ENCODE data around the gene ARHGDIB.

The ARHGDIB gene

DNA sequence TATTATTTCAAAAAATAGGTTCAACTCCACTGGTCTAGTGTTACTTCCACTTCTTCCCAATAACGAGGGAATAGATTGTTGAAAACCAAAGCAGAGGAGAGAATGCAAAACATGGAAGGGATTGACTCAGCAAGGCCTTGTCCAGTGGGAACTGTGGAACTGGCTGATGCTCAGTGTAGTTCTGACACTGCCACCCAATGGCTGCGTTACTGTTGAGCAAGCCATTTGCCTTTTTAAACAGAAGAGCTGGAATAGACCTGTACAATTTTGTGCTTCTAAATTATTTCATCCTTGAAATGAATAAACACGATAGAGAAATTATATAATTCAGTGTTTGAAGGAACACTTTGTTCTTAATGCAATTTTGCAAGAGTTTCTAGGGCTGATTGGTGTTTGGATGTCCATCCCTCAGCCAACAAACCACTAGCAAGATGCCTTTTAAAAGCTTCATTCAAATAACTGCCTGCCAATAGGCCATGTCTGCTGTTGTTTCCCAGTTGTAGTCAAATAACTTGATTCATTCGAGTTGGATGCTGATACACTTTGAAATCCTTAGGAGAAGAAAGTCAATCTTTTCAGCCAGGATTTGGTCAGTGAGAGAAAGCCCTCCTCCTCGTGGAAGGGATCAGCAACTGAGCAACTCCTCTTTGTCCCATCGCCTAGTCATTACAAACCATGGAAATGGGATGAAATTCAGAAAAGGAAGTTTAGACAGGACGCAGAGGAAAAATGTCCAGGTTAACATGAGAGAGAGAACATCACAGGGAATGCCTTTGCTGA is 68.5 kb downstream of the ARHGDIB start:
- no peak for TF ChIP-seq SPI1 (IDR thresholded peaks at IDR 0.05; ENCODE audit: borderline replicate concordance, low read depth)
- H3K27me3 ChIP-seq (ENCODE audit: insufficient read depth, poor library complexity, severe bottlenecking): no peaks in the 10 kb centered on the region
- H3K4me3 ChIP-seq (replicated peaks; ENCODE audit: insufficient read depth, low read length): no peak overlapping the region
- no peak overlapping the region for H3K27ac ChIP-seq (replicated peaks)
- DNase-seq (ENCODE audit: low read depth in 1 of 2, low spot score in 1 of 2): no peak
